H1 (cell line): ENCODE data around the gene KCNQ1. TPM values are rescaled to one million over a fixed set of nuclear protein-coding genes. Genes with fewer than 3 reads are reported as not detected.
A peak's percentile ranks its signal among the peaks of the same experiment; 100 is the strongest.

Experiments
- CTCF ChIA-PET: fragments of 300-600 bp; sonication (Branson Sonifier 250); formaldehyde crosslinking; loops from one replicate; lab custom pipeline; 2021; ENCODE audit not compliant: partially characterized antibody; lab: Charles Lee
- POLR2A ChIA-PET: fragments of 300-600 bp; sonication (Branson Sonifier 250); formaldehyde crosslinking; loops from one replicate; lab custom pipeline; 2021; ENCODE audit warnings: inconsistent platforms; ENCODE audit not compliant: partially characterized antibody; lab: Charles Lee
- DNase-seq, 2 experiments: peaks; one replicate each; pipeline versions ENCODE4 v3.0.0 to v3.0.0-alpha.2; 2010 to 2022; ENCODE audit warnings: low spot score in 2 of 2, low read depth in 1 of 2, mixed read lengths in 1 of 2
- FAIRE-seq: peaks from 2 replicates; lab custom pipeline; 2011; peaks lifted over from hg19 to GRCh38; lab: Jason Lieb, UNC
- H2AFZ ChIP-seq: 2 replicates; pipeline ENCODE4 v1.8.1; 2012; ENCODE audit warnings: low read length, inconsistent platforms
- H2AK5ac ChIP-seq: 2 replicates; pipeline ENCODE4 v1.6.1; 2013; ENCODE audit warnings: low read depth, low read length
- H2BK120ac ChIP-seq: replicated peaks from 2 replicates; pipeline ENCODE3; 2013; ENCODE audit warnings: low read depth, low read length, inconsistent platforms
- H2BK12ac ChIP-seq: 2 replicates; pipeline ENCODE4 v1.6.1; 2013; ENCODE audit warnings: low read depth, low read length
- H2BK15ac ChIP-seq: 2 replicates; pipeline ENCODE4 v1.6.1; 2013; ENCODE audit warnings: low read length
- H2BK20ac ChIP-seq: 2 replicates; pipeline ENCODE4 v1.6.1; 2013; ENCODE audit warnings: low read length
- H2BK5ac ChIP-seq: 2 replicates; pipeline ENCODE4 v1.6.1; 2013; ENCODE audit warnings: low read depth, low read length
- H3K14ac ChIP-seq: 2 replicates; pipeline ENCODE4 v1.6.1; 2013; ENCODE audit warnings: inconsistent platforms; ENCODE audit not compliant: insufficient read length
- H3K18ac ChIP-seq: 2 replicates; pipeline ENCODE4 v1.6.1; 2013; ENCODE audit warnings: low read length; ENCODE audit errors: extremely low read depth
- H3K23ac ChIP-seq: 2 replicates; pipeline ENCODE4 v1.6.1; 2013; ENCODE audit warnings: inconsistent platforms; ENCODE audit not compliant: insufficient read length
- H3K23me2 ChIP-seq: 2 replicates; pipeline ENCODE4 v1.6.1; 2013; ENCODE audit warnings: low read depth, low read length
- H3K27ac ChIP-seq: 2 replicates; pipeline ENCODE4 v1.6.1; 2011; ENCODE audit warnings: low read depth, low read length, inconsistent platforms
- H3K27me3 ChIP-seq, 4 experiments: replicated peaks in 1 of 4; 1 replicate in 1 of 4; 2 replicates in 3 of 4; pipeline versions ENCODE4 v1.6.1 to v1.8.1; 2011 to 2013; ENCODE audit warnings: low read length in 3 of 4, mild to moderate bottlenecking in 3 of 4, inconsistent platforms in 2 of 4, mixed read lengths in 2 of 4, moderate library complexity in 1 of 4; ENCODE audit not compliant: control insufficient read depth in 3 of 4, insufficient read depth in 3 of 4; ENCODE audit errors: extremely low read depth in 1 of 4
- H3K36me3 ChIP-seq, 4 experiments: 2 replicates each; pipeline versions ENCODE4 v1.6.1 to v1.8.1; 2011 to 2013; ENCODE audit warnings: mild to moderate bottlenecking in 4 of 4, low read length in 3 of 4, moderate library complexity in 2 of 4, control low read depth in 1 of 4, inconsistent platforms in 1 of 4; ENCODE audit not compliant: insufficient read depth in 4 of 4, control insufficient read depth in 2 of 4
- H3K4ac ChIP-seq: replicated peaks from 2 replicates; pipeline ENCODE3; 2013; ENCODE audit warnings: low read length, low read depth, mixed read lengths, inconsistent platforms; ENCODE audit not compliant: insufficient read length
- H3K4me1 ChIP-seq, 4 experiments: replicated peaks in 1 of 4; 1 replicate in 1 of 4; 2 replicates in 3 of 4; pipeline versions ENCODE4 v1.6.1 to v1.8.1; 2011 to 2013; ENCODE audit warnings: low read length in 3 of 4, inconsistent platforms in 2 of 4, mixed read lengths in 1 of 4; ENCODE audit not compliant: insufficient read depth in 4 of 4, control insufficient read depth in 3 of 4
- H3K4me2 ChIP-seq, 2 experiments: 2 replicates each; pipeline versions ENCODE4 v1.6.1 to v1.8.1; 2011 to 2013; ENCODE audit warnings: low read depth in 2 of 2, low read length in 2 of 2, control low read depth in 1 of 2, inconsistent platforms in 1 of 2, mild to moderate bottlenecking in 1 of 2; ENCODE audit not compliant: insufficient read depth in 1 of 2
- H3K4me3 ChIP-seq, 4 experiments: fragments of 200-600, 300-600 bp in 1 of 4; sonication (generic), shearing (Covaris generic), sonication (Bioruptor Twin) in 1 of 4; 2 replicates each; pipeline versions ENCODE4 v1.5.1 to v1.8.1; 2011 to 2016; ENCODE audit warnings: low read length in 4 of 4, low read depth in 3 of 4, control low read depth in 2 of 4, inconsistent platforms in 2 of 4, mild to moderate bottlenecking in 2 of 4, mixed read lengths in 1 of 4, moderate library complexity in 1 of 4; ENCODE audit not compliant: insufficient read depth in 2 of 4; ENCODE audit errors: extremely low read depth in 1 of 4
- H3K56ac ChIP-seq: replicated peaks from 2 replicates; pipeline ENCODE3; 2013; ENCODE audit warnings: low read depth, mild to moderate bottlenecking, mixed read lengths, low read length, inconsistent platforms; ENCODE audit not compliant: insufficient read length
- H3K79me1 ChIP-seq: 2 replicates; pipeline ENCODE4 v1.6.1; 2013; ENCODE audit warnings: low read depth, low read length, control low read depth
- H3K79me2 ChIP-seq, 2 experiments: 2 replicates each; pipeline versions ENCODE4 v1.6.1 to v1.8.1; 2012 to 2013; ENCODE audit warnings: low read length in 2 of 2, mild to moderate bottlenecking in 2 of 2, inconsistent platforms in 1 of 2; ENCODE audit not compliant: insufficient read depth in 2 of 2, control insufficient read depth in 1 of 2
- H3K9ac ChIP-seq, 4 experiments: replicated peaks in 1 of 4; 1 replicate in 1 of 4; 2 replicates in 3 of 4; pipeline versions ENCODE4 v1.6.1 to v1.8.1; 2011 to 2013; ENCODE audit warnings: low read depth in 3 of 4, low read length in 3 of 4, control low read depth in 2 of 4, mild to moderate bottlenecking in 2 of 4, moderate library complexity in 2 of 4, inconsistent platforms in 1 of 4; ENCODE audit errors: extremely low read depth in 1 of 4
- H3K9me3 ChIP-seq, 2 experiments: 2 replicates each; pipeline versions ENCODE4 v1.6.1 to v1.8.1; 2012 to 2013; ENCODE audit warnings: mild to moderate bottlenecking in 2 of 2, moderate library complexity in 2 of 2, control low read depth in 1 of 2, inconsistent platforms in 1 of 2, low read depth in 1 of 2, low read length in 1 of 2, mixed read lengths in 1 of 2; ENCODE audit not compliant: insufficient read depth in 2 of 2
- H4K20me1 ChIP-seq, 2 experiments: replicated peaks in 1 of 2; 2 replicates each; pipeline versions ENCODE3 to v1.8.1; 2011 to 2013; ENCODE audit warnings: inconsistent platforms in 2 of 2, low read length in 2 of 2, mild to moderate bottlenecking in 1 of 2; ENCODE audit not compliant: insufficient read depth in 2 of 2, control insufficient read depth in 1 of 2
- H4K5ac ChIP-seq: 2 replicates; pipeline ENCODE4 v1.6.1; 2013; ENCODE audit warnings: low read length, low read depth, mixed read lengths, inconsistent platforms; ENCODE audit not compliant: insufficient read length
- H4K8ac ChIP-seq: 2 replicates; pipeline ENCODE4 v1.8.0; 2013; ENCODE audit warnings: mild to moderate bottlenecking, moderate library complexity, low read length, inconsistent platforms; ENCODE audit not compliant: insufficient read depth; ENCODE audit errors: extremely low read depth
- H4K91ac ChIP-seq: replicated peaks from 2 replicates; pipeline ENCODE3; 2013; ENCODE audit warnings: low read length, mixed read lengths, inconsistent platforms; ENCODE audit not compliant: insufficient read length
- CEBPB ChIP-seq: IDR thresholded peaks from 2 replicates; pipeline ENCODE4 v1.6.1; 2012; ENCODE audit warnings: low read depth, low read length
- CHD1 ChIP-seq: IDR thresholded peaks from 2 replicates; pipeline ENCODE4 v1.6.1; 2012; ENCODE audit warnings: low read depth, low read length, improper control_type of control experiment
- CREB1 ChIP-seq: IDR thresholded peaks from 2 replicates; pipeline ENCODE4 v1.6.1; 2012; ENCODE audit warnings: inconsistent platforms
- GABPA ChIP-seq: IDR thresholded peaks from 2 replicates; pipeline ENCODE4 v1.6.1; 2011; ENCODE audit warnings: mild to moderate bottlenecking, low read length, moderate library complexity, borderline replicate concordance; ENCODE audit not compliant: insufficient read depth
- RBBP5 ChIP-seq: IDR thresholded peaks from 2 replicates; pipeline ENCODE4 v1.7.1; 2012; ENCODE audit warnings: low read depth, mild to moderate bottlenecking, inconsistent platforms, low read length, moderate library complexity, borderline replicate concordance
- TEAD4 ChIP-seq: IDR thresholded peaks from 2 replicates; pipeline ENCODE4 v1.6.1; 2012; ENCODE audit warnings: low read depth, low read length, inconsistent platforms, mixed read lengths
- WGBS, 2 experiments: shearing (Covaris generic) in 1 of 2; methylation state at CpG; one replicate each; pipeline versions ENCODE4 v1.1.6 to v1.1.7; 2013 to 2015; ENCODE audit warnings: low lambda C conversion rate in 2 of 2, mixed read lengths in 2 of 2, inconsistent platforms in 1 of 2, low coverage in 1 of 2, missing lambda C conversion rate in 1 of 2; ENCODE audit not compliant: insufficient replicate concordance in 2 of 2, insufficient coverage in 1 of 2, insufficient read length in 1 of 2; ENCODE audit errors: extremely low coverage in 1 of 2, missing lambda C conversion rate in 1 of 2; 5-methylcytosine and 5-hydroxymethylcytosine counted together
- polyA plus RNA-seq, 7 experiments: library from polyadenylated mRNA; depleted of rRNA in 3 of 7; stranded (reverse) in 5 of 7; unstranded in 2 of 7; fragments of >200 nt in 5 of 7; fragments of 200-250 nt in 2 of 7; gene quantifications; 1 replicate in 5 of 7; 2 replicates in 1 of 7; 4 replicates in 1 of 7; pipeline versions ENCODE4 v1.2.1 to v1.2.3, GENCODE V29; 2011 to 2013; ENCODE audit warnings: missing spikeins in 2 of 7, mixed read lengths in 2 of 7
- total RNA-seq: library from RNA; stranded (reverse); fragmentation: NEBNext Ultra II Directional; extraction: Animal tissue kit (Norgen Biotek cat#: 25700); gene quantifications from 2 replicates; pipeline ENCODE4 v1.2.1, GENCODE V29; 2021

KCNQ1 gene
- total and polyA plus RNA-seq, 2 of the 8 experiments (the other 6 are each of a cell fraction or from before 2014, with no cell fraction given) = 1.9 to 2.0 TPM

DNA sequence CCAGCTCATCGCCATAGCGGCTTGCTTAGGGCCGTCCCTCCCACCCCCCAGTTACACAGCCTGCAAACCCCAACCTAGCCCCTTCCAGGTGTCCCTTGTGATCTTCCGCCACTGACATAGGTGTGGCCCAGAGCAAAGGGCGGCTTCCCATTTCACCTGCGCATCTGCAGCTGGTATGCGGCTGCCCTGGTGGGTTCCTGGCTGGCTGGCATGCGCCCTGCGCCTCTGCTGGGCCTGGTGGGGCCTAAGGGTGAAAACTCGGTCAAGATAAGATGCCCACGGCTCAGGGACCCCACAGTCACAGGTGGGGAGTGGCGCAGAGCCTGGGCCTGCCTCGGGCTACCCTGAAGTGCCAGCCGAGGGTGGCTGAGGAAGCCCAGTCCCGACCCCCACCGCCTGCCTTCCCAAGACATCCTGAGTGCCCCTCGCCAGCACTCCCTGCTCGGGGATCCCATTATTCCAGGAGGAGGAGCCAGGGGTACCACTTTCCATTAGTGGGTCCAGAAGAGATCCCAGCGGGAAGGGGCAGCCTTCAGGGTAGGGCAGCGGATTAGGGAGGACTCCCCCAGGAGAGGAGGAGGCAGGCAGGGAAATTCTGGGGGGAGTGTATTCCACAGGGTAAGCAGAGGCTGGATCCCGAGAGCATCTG, 291.9 kb downstream of the KCNQ1 start:
- WGBS, 2 experiments = 91% methylated on average over 21 of the region's 21 CpGs; no CpG with 5 or more reads in 1 of the 2 experiments
- Histone ChIP-seq H2BK120ac (no peak overlapping the region), H2BK20ac (no peak overlapping the region), H3K4me3 (no peak overlapping the region), H3K4me2 (no peak overlapping the region), H3K36me3 (no peaks in the 10 kb centered on the region), H4K8ac (peak overlapping the region; percentile 14; the same call in 1 of the 2 replicates), H4K91ac (no peak overlapping the region), H3K27ac (no peak overlapping the region), H4K20me1 (peaks cover 0 to 4% of the 10 kb centered on the region in 2 experiments), H3K23me2 (no peaks in the 10 kb centered on the region), H3K9ac (no peak overlapping the region), H3K56ac (no peak overlapping the region), H3K27me3 (peaks cover 0 to 23% (median 15%) of the 10 kb centered on the region in 4 experiments; a peak in 6 of 7 replicates), H3K23ac (no peak overlapping the region), H3K18ac (no peak overlapping the region), H3K79me1 (no peaks in the 10 kb centered on the region), H2BK5ac (no peak overlapping the region), H2BK15ac (no peak overlapping the region), H4K5ac (no peak overlapping the region), H3K4ac (no peak overlapping the region), H2BK12ac (no peak overlapping the region), H3K14ac (no peak overlapping the region), H3K4me1 (peaks cover 0 to 4% (median 0%) of the 10 kb centered on the region in 4 experiments; a peak in 1 of 7 replicates), H3K79me2 (no peaks in the 10 kb centered on the region), H2AFZ (no peak overlapping the region), H2AK5ac (no peak overlapping the region), H3K9me3 (no peaks in the 10 kb centered on the region; a peak in 1 of 4 replicates)
- no peak for TF ChIP-seq RBBP5
- no peak for TF ChIP-seq CHD1
- TF ChIP-seq GABPA = no peak
- no peak for TF ChIP-seq TEAD4
- no peak for TF ChIP-seq CEBPB
- no peak for TF ChIP-seq CREB1
- ChIA-PET CTCF (interaction anchor here (1.1 to 1.5 kb wide), 3 partner anchors 46 to 205 kb away, joined by 3 to 4 read pairs (median 3); no protein-coding TSS in a partner anchor), POLR2A (no interaction called here)
- DNase-seq = no peak
- FAIRE-seq = no peak
